Mucosa of descending colon (tissue), 3 donors: ENCODE measurements around the gene ESAM. TPM values are rescaled to one million over a fixed set of nuclear protein-coding genes. Genes with fewer than 3 reads are reported as not detected.

Source experiments
- ATAC-seq: fragments of 200-7000 bp; cut with Tn5 transposase; one replicate; pipeline ENCODE4 v1.9.1; 2020; ENCODE audit warnings: mild to moderate bottlenecking, moderate library complexity
- DNase-seq, 3 donors: peaks; one replicate each; pipeline ENCODE4 v3.0.0-alpha.2; 2020
- H3K36me3 ChIP-seq: fragments of 200-600 bp; one replicate; pipeline ENCODE4 v1.8.0; 2021; ENCODE audit warnings: low read depth, mild to moderate bottlenecking
- H3K4me1 ChIP-seq: fragments of 200-600 bp; one replicate; pipeline ENCODE4 v1.8.0; 2021; ENCODE audit warnings: low read depth, mild to moderate bottlenecking
- H3K4me3 ChIP-seq: fragments of 200-600 bp; one replicate; pipeline ENCODE4 v1.8.0; 2021; ENCODE audit warnings: mild to moderate bottlenecking
- H3K9me3 ChIP-seq: fragments of 200-600 bp; one replicate; pipeline ENCODE4 v1.8.0; 2021; ENCODE audit warnings: mild to moderate bottlenecking
- CTCF ChIP-seq: fragments of 200-600 bp; IDR thresholded peaks from one replicate; pipeline ENCODE4 v1.8.0; 2022; ENCODE audit warnings: antibody characterized with exemption, mild to moderate bottlenecking
- intact Hi-C, 2 donors: fragments of 100-400 bp; cut with DNase I in 1 of 2; cut with micrococcal nuclease in 1 of 2; formaldehyde crosslinking; loops; one replicate each; pipeline versions ENCODE4 v1.11.0 to v1.11.1; 2022; cut with DNase I, micrococcal nuclease
- total RNA-seq, 3 donors: library from RNA; stranded (reverse); fragmentation: NEBNext Ultra II Directional in 2 of 3; extraction: Animal tissue kit (Norgen Biotek cat#: 25700) in 2 of 3; gene quantifications; one replicate each; pipeline versions ENCODE4 v1.2.1 to v1.2.4, GENCODE V29; 2021 to 2023
- donor health status: DM: no; HTN: no; CAD: no; lungs with moderate emphysema.
- donor health status: DM: no; HTN: no; CAD: no.
- donor health status: DM: no; HTN: yes; CAD: no.

The ESAM gene
- total RNA-seq, 3 donors from 2014 or later: 7.7 to 11.5 (median 8.4) TPM

- ATAC-seq: no peak
- intact Hi-C loops: no loop called here
- no peak overlapping the region for H3K4me3 ChIP-seq
- no peaks in the 10 kb centered on the region for H3K9me3 ChIP-seq
- H3K4me1 ChIP-seq: peaks cover 13% of the 10 kb centered on the region
- peak in 1 of 3 donors; percentile 27 for DNase-seq
- no peak for TF ChIP-seq CTCF
- H3K36me3 ChIP-seq: no peaks in the 10 kb centered on the region
Observed at GRCh38 chr11:124738713-124739478, 23.2 kb downstream of the ESAM start.

GRCh38 chr11:124737638-124738305, 24.3 kb downstream of the ESAM start:
- TF ChIP-seq CTCF: no peak
- Histone ChIP-seq H3K9me3 (no peaks in the 10 kb centered on the region), H3K4me3 (no peak overlapping the region), H3K4me1 (peaks cover 13% of the 10 kb centered on the region), H3K36me3 (no peaks in the 10 kb centered on the region)
- DNase-seq (no peak), ATAC-seq (no peak)
- intact Hi-C loops: no loop called here

GRCh38 chr11:124736736-124737135, 25.4 kb downstream of the ESAM start:
- no peak for TF ChIP-seq CTCF
- intact Hi-C loops: no loop called here

GRCh38 chr11:124732230-124732629, 29.9 kb downstream of the ESAM start:
- H3K36me3 ChIP-seq: no peaks in the 10 kb centered on the region
- intact Hi-C loops: no loop called here

More at GRCh38 chr11:124736736-124737135, 25.4 kb downstream of the ESAM start:
- no peak overlapping the region for H3K4me3 ChIP-seq
- no peaks in the 10 kb centered on the region for H3K9me3 ChIP-seq
- DNase-seq (no peak), ATAC-seq (no peak)
- H3K36me3 ChIP-seq: no peaks in the 10 kb centered on the region
- peaks cover 13% of the 10 kb centered on the region for H3K4me1 ChIP-seq

GRCh38 chr11:124729571-124729970, 32.5 kb downstream of the ESAM start:
- Histone ChIP-seq H3K9me3 (no peaks in the 10 kb centered on the region), H3K4me1 (peaks cover 8% of the 10 kb centered on the region), H3K36me3 (no peaks in the 10 kb centered on the region), H3K4me3 (no peak overlapping the region)
- no peak for TF ChIP-seq CTCF
- no peak for ATAC-seq
- intact Hi-C loops: no loop called here
- DNase-seq: no peak

More at GRCh38 chr11:124732230-124732629, 29.9 kb downstream of the ESAM start:
- Histone ChIP-seq H3K4me3 (no peak overlapping the region), H3K4me1 (no peaks in the 10 kb centered on the region), H3K9me3 (no peaks in the 10 kb centered on the region)
- TF ChIP-seq CTCF: no peak
- DNase-seq (peak in 1 of 3 donors; percentile 42), ATAC-seq (peak; percentile 62)
